Neural cell (in vitro differentiated cells): ENCODE results near the gene ZNF554. TPM values are rescaled to one million over a fixed set of nuclear protein-coding genes. Genes with fewer than 3 reads are reported as not detected.

ENCODE experiments used
- H2AFZ ChIP-seq: fragments of 200-600, 300-800 bp; sonication (generic), shearing (Covaris generic); 2 replicates; pipeline ENCODE4 v1.6.0; 2014; ENCODE audit warnings: low read depth, mild to moderate bottlenecking, antibody characterized with exemption, low read length, moderate library complexity
- H3F3A ChIP-seq: fragments of 200-600 bp; shearing (Covaris generic); 2 replicates; pipeline ENCODE4 v1.6.1; 2016; ENCODE audit warnings: mild to moderate bottlenecking, moderate library complexity, mixed read lengths, antibody characterized with exemption, low read length; ENCODE audit not compliant: insufficient read depth, poor library complexity, severe bottlenecking
- H3K27ac ChIP-seq: fragments of 200-600, 300-800 bp; sonication (generic), shearing (Covaris generic); 2 replicates; pipeline ENCODE4 v1.5.1; 2014; ENCODE audit warnings: mild to moderate bottlenecking, low read length, moderate library complexity
- H3K27me3 ChIP-seq: fragments of 300-800, 200-600 bp; sonication (generic), shearing (Covaris generic); 2 replicates; pipeline ENCODE4 v1.6.0; 2014; ENCODE audit warnings: mild to moderate bottlenecking, low read depth, low read length, moderate library complexity; ENCODE audit not compliant: insufficient read depth
- H3K36me3 ChIP-seq: fragments of 300-800, 200-600 bp; sonication (generic), shearing (Covaris generic); 2 replicates; pipeline ENCODE4 v1.5.1; 2014; ENCODE audit warnings: mild to moderate bottlenecking, antibody characterized with exemption, low read length, moderate library complexity; ENCODE audit not compliant: insufficient read depth
- H3K4me2 ChIP-seq: fragments of 300-800, 200-600 bp; sonication (generic), shearing (Covaris generic); 2 replicates; pipeline ENCODE4 v1.6.0; 2014; ENCODE audit warnings: mild to moderate bottlenecking, low read length
- H3K4me3 ChIP-seq: fragments of 300-800, 200-600 bp; sonication (generic), shearing (Covaris generic); 2 replicates; pipeline ENCODE4 v1.5.1; 2014; ENCODE audit warnings: mild to moderate bottlenecking, low read length, moderate library complexity
- H3K79me2 ChIP-seq: fragments of 200-600 bp; shearing (Covaris generic); replicated peaks from 2 replicates; pipeline ENCODE4 v1.6.0; 2014; ENCODE audit warnings: mild to moderate bottlenecking, low read length, moderate library complexity; ENCODE audit not compliant: insufficient read depth
- H3K9ac ChIP-seq: fragments of 300-800, 200-600 bp; sonication (generic), shearing (Covaris generic); 2 replicates; pipeline ENCODE4 v1.6.1; 2016; ENCODE audit warnings: mild to moderate bottlenecking, low read length, mixed read lengths
- H3K9me2 ChIP-seq: fragments of 200-600 bp; shearing (Covaris generic); 2 replicates; pipeline ENCODE4 v1.6.1; 2016; ENCODE audit warnings: mild to moderate bottlenecking, low read length, mixed read lengths; ENCODE audit not compliant: insufficient read depth
- H3K9me3 ChIP-seq: fragments of 200-600, 300-800 bp; sonication (generic), shearing (Covaris generic); 2 replicates; pipeline ENCODE4 v1.6.1; 2016; ENCODE audit warnings: mild to moderate bottlenecking, mixed run types, low read length, moderate library complexity, mixed read lengths
- H4K20me1 ChIP-seq: fragments of 200-600 bp; shearing (Covaris generic); 2 replicates; pipeline ENCODE4 v1.6.1; 2016; ENCODE audit warnings: mild to moderate bottlenecking, mixed run types; ENCODE audit not compliant: insufficient read depth
- EP300 ChIP-seq: fragments of 450-650 bp; conservative IDR thresholded peaks from 2 replicates; pipeline ENCODE4 v1.6.1; 2014; ENCODE audit warnings: antibody characterized with exemption, mild to moderate bottlenecking, moderate library complexity; ENCODE audit not compliant: poor library complexity, severe bottlenecking
- EZH2 ChIP-seq: fragments of 200-600, 300-800 bp; shearing (Covaris generic), sonication (generic); IDR thresholded peaks from 2 replicates; pipeline ENCODE4 v1.6.1; 2014; ENCODE audit warnings: antibody characterized with exemption, low read length, borderline replicate concordance, mild to moderate bottlenecking; ENCODE audit not compliant: insufficient read depth, poor library complexity, severe bottlenecking
- MXI1 ChIP-seq: fragments of 450-650 bp; conservative IDR thresholded peaks from 2 replicates; pipeline ENCODE4 v1.6.1; 2014; ENCODE audit warnings: antibody characterized with exemption, mild to moderate bottlenecking; ENCODE audit not compliant: poor library complexity, severe bottlenecking
- POLR2AphosphoS5 ChIP-seq: IDR thresholded peaks from 2 replicates; pipeline ENCODE4 v1.6.1; 2012
- RAD21 ChIP-seq: fragments of 450-650 bp; conservative IDR thresholded peaks from 2 replicates; pipeline ENCODE4 v1.6.1; 2014; ENCODE audit warnings: antibody characterized with exemption, mild to moderate bottlenecking, moderate library complexity
- SMC3 ChIP-seq: fragments of 450-650 bp; conservative IDR thresholded peaks from 2 replicates; pipeline ENCODE4 v1.6.1; 2014; ENCODE audit warnings: antibody characterized with exemption, mild to moderate bottlenecking, moderate library complexity; ENCODE audit not compliant: poor library complexity
- TAF1 ChIP-seq: IDR thresholded peaks from 2 replicates; pipeline ENCODE4 v1.6.1; 2012; ENCODE audit warnings: low read depth
- polyA plus RNA-seq: library from polyadenylated mRNA; depleted of rRNA; stranded (reverse); fragments of >200 nt; gene quantifications from 2 replicates; pipeline ENCODE4 v1.2.3, GENCODE V29; 2014
- TF ChIP-seq, protein P1 (sequence below): fragments of 450-650 bp; IDR thresholded peaks from 2 replicates; pipeline ENCODE4 v1.5.1; 2014; ENCODE audit warnings: antibody characterized with exemption, mild to moderate bottlenecking, moderate library complexity; ENCODE audit not compliant: poor library complexity, severe bottlenecking
- TF ChIP-seq, protein P2 (sequence below): IDR thresholded peaks from 2 replicates; pipeline ENCODE4 v1.6.1; 2012; ENCODE audit warnings: borderline replicate concordance

ZNF554 gene
- polyA plus RNA-seq, 1 donor from 2014 or later: 22.5 TPM

DNA sequence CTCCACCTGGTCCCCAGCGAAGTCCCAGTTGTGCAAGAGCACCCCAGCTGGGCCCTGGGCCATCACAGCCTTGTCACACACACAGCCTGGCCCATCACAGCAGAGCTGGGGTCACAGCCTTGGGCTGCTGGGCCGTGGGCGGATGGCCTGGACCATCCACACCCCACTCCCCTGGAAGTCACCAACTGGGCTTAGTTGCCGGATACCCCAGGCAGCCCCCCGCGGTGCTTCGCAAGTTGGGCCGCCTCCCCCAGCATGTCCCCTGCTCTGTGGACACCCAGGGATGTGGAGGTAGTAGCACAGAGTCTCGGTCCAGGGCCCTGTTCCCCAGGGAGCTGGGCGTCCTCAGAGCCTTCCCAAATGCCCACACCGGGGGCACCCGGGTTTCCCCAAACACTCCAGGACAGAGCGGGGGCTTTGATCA lies 4.5 kb upstream of the ZNF554 start:
- Histone ChIP-seq H3K4me3 (no peak overlapping the region), H3K36me3 (no peaks in the 10 kb centered on the region), H3K9me3 (no peaks in the 10 kb centered on the region), H3K9ac (no peak overlapping the region), H4K20me1 (no peaks in the 10 kb centered on the region), H3K27me3 (no peaks in the 10 kb centered on the region), H3K79me2 (no peaks in the 10 kb centered on the region), H3K4me2 (no peak overlapping the region), H2AFZ (no peak overlapping the region), H3F3A (no peaks in the 10 kb centered on the region), H3K9me2 (no peaks in the 10 kb centered on the region), H3K27ac (no peak overlapping the region)
- TF ChIP-seq RAD21 (no peak), EP300 (no peak), SMC3 (no peak), POLR2AphosphoS5 (no peak), TAF1 (no peak)
- TF ChIP-seq, protein P1, sequence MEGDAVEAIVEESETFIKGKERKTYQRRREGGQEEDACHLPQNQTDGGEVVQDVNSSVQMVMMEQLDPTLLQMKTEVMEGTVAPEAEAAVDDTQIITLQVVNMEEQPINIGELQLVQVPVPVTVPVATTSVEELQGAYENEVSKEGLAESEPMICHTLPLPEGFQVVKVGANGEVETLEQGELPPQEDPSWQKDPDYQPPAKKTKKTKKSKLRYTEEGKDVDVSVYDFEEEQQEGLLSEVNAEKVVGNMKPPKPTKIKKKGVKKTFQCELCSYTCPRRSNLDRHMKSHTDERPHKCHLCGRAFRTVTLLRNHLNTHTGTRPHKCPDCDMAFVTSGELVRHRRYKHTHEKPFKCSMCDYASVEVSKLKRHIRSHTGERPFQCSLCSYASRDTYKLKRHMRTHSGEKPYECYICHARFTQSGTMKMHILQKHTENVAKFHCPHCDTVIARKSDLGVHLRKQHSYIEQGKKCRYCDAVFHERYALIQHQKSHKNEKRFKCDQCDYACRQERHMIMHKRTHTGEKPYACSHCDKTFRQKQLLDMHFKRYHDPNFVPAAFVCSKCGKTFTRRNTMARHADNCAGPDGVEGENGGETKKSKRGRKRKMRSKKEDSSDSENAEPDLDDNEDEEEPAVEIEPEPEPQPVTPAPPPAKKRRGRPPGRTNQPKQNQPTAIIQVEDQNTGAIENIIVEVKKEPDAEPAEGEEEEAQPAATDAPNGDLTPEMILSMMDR: no peak
- TF ChIP-seq, protein P2, sequence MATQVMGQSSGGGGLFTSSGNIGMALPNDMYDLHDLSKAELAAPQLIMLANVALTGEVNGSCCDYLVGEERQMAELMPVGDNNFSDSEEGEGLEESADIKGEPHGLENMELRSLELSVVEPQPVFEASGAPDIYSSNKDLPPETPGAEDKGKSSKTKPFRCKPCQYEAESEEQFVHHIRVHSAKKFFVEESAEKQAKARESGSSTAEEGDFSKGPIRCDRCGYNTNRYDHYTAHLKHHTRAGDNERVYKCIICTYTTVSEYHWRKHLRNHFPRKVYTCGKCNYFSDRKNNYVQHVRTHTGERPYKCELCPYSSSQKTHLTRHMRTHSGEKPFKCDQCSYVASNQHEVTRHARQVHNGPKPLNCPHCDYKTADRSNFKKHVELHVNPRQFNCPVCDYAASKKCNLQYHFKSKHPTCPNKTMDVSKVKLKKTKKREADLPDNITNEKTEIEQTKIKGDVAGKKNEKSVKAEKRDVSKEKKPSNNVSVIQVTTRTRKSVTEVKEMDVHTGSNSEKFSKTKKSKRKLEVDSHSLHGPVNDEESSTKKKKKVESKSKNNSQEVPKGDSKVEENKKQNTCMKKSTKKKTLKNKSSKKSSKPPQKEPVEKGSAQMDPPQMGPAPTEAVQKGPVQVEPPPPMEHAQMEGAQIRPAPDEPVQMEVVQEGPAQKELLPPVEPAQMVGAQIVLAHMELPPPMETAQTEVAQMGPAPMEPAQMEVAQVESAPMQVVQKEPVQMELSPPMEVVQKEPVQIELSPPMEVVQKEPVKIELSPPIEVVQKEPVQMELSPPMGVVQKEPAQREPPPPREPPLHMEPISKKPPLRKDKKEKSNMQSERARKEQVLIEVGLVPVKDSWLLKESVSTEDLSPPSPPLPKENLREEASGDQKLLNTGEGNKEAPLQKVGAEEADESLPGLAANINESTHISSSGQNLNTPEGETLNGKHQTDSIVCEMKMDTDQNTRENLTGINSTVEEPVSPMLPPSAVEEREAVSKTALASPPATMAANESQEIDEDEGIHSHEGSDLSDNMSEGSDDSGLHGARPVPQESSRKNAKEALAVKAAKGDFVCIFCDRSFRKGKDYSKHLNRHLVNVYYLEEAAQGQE: no peak

DNA sequence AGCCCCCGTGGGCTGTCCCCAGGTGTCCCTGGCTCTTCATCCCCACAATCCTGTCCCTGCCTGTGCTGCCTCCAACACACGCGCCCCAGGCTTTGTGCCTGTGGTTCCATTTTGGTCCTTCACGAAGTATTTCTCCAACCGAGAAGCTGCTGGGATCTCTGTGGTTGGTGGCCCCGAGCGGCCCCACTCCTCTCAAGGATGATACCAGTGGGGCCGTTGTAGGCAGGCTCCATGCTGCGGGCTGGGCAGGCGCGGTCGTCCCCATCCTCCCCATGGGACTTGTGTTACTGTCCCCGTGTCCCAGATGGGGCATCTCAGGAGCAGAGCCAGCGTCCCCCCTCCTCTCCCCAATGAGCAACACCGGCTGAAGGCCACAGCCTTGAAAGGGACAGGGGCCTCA lies 3.7 kb upstream of the ZNF554 start:
- no peak overlapping the region for H3K9ac ChIP-seq
- no peak overlapping the region for H3K27ac ChIP-seq
- no peak overlapping the region for H2AFZ ChIP-seq
- no peaks in the 10 kb centered on the region for H3K79me2 ChIP-seq
- no peak overlapping the region for H3K4me2 ChIP-seq
- H3K36me3 ChIP-seq: no peaks in the 10 kb centered on the region
- no peaks in the 10 kb centered on the region for H4K20me1 ChIP-seq
- H3K4me3 ChIP-seq: no peak overlapping the region
- no peaks in the 10 kb centered on the region for H3F3A ChIP-seq
- H3K9me3 ChIP-seq: no peaks in the 10 kb centered on the region
- H3K27me3 ChIP-seq: no peaks in the 10 kb centered on the region
- TF ChIP-seq, protein P1: no peak
- TF ChIP-seq RAD21 (no peak), EP300 (no peak), TAF1 (no peak), EZH2 (no peak), POLR2AphosphoS5 (no peak), MXI1 (no peak), SMC3 (no peak)
- TF ChIP-seq, protein P2: no peak
- H3K9me2 ChIP-seq: no peaks in the 10 kb centered on the region
